ENCODE data around the gene LTO1.
A peak's percentile ranks its signal among the peaks of the same experiment; 100 is the strongest.

LTO1 gene
- long read RNA-seq, transcript LTO1-201 (5 exons, 2,478 nt), result major isoform, 13 of 55 reads
- long read RNA-seq, partial matches to known transcripts, result 1 of 55 reads
- long read RNA-seq, other reads (novel, unspliced or antisense), result 34 of 55 reads

GRCh38 chr11:69674886-69675714 lies at the start of gene LTO1:
Gene LTO1 (minus strand): TSS chr11:69675353. CDS start chr11:69675239, 114 bp downstream.
- no peak for TF ChIP-seq SPI1 (IDR thresholded peaks at IDR 0.05; ENCODE audit: borderline replicate concordance, low read depth)
- peak; percentile 7 for TF ChIP-seq REST (IDR thresholded peaks at IDR 0.05; ENCODE audit: insufficient replicate concordance, low read depth)
- no peak for TF ChIP-seq CTCF (IDR thresholded peaks at IDR 0.05; ENCODE audit: insufficient read depth, low read length)
- 0 out of 2 replicates have a peak, but pooled peaks have one; percentile 32 for TF ChIP-seq GABPA (IDR thresholded peaks at IDR 0.05; ENCODE audit: low read depth)
- TF ChIP-seq POLR2AphosphoS5 (IDR thresholded peaks at IDR 0.05; ENCODE audit: low read depth), result peak; percentile 84; the same call in 1 of the 2 replicates
- H3K4me3 ChIP-seq (replicated peaks; ENCODE audit: insufficient read depth, low read length), result peak within 1 kb of the TSS; percentile 100
- peak within 1 kb of the TSS; percentile 92 for H3K27ac ChIP-seq (replicated peaks)
- peak; percentile 90 to 93 for DNase-seq (ENCODE audit: low read depth in 1 of 2, low spot score in 1 of 2)
- no peaks in the 10 kb centered on the region for H3K27me3 ChIP-seq (ENCODE audit: insufficient read depth, poor library complexity, severe bottlenecking)

- DNase-seq (ENCODE audit: low read depth in 1 of 2, low spot score in 1 of 2), result no peak
- TF ChIP-seq GABPA (IDR thresholded peaks at IDR 0.05; ENCODE audit: low read depth) (no peak), POLR2AphosphoS5 (IDR thresholded peaks at IDR 0.05; ENCODE audit: low read depth) (no peak), REST (IDR thresholded peaks at IDR 0.05; ENCODE audit: insufficient replicate concordance, low read depth) (no peak), SPI1 (IDR thresholded peaks at IDR 0.05; ENCODE audit: borderline replicate concordance, low read depth) (no peak), CTCF (IDR thresholded peaks at IDR 0.05; ENCODE audit: insufficient read depth, low read length) (no peak)
- H3K27ac ChIP-seq (replicated peaks), result no peak overlapping the region
- H3K27me3 ChIP-seq (ENCODE audit: insufficient read depth, poor library complexity, severe bottlenecking), result peaks cover 27% of the 10 kb centered on the region
- H3K4me3 ChIP-seq (replicated peaks; ENCODE audit: insufficient read depth, low read length), result no peak overlapping the region
Observed at GRCh38 chr11:69721745-69722144, 46.6 kb upstream of the LTO1 start.

- Histone ChIP-seq H3K27me3 (ENCODE audit: insufficient read depth, poor library complexity, severe bottlenecking) (peaks cover 27% of the 10 kb centered on the region), H3K27ac (replicated peaks) (no peak overlapping the region), H3K4me3 (replicated peaks; ENCODE audit: insufficient read depth, low read length) (no peak overlapping the region)
- TF ChIP-seq SPI1 (IDR thresholded peaks at IDR 0.05; ENCODE audit: borderline replicate concordance, low read depth) (no peak), POLR2AphosphoS5 (IDR thresholded peaks at IDR 0.05; ENCODE audit: low read depth) (no peak), REST (IDR thresholded peaks at IDR 0.05; ENCODE audit: insufficient replicate concordance, low read depth) (no peak), CTCF (IDR thresholded peaks at IDR 0.05; ENCODE audit: insufficient read depth, low read length) (no peak), GABPA (IDR thresholded peaks at IDR 0.05; ENCODE audit: low read depth) (no peak)
- no peak for DNase-seq (ENCODE audit: low read depth in 1 of 2, low spot score in 1 of 2)
Observed at GRCh38 chr11:69721106-69721505, 46.0 kb upstream of the LTO1 start.

All from HL-60 (cell line).